WTC11 (cell line): Measurements from ENCODE around the gene PTPN21. TPM values are rescaled to one million over a fixed set of nuclear protein-coding genes. Genes with fewer than 3 reads are reported as not detected.

Experiments
- ATAC-seq: fragments of 200-7000 bp; cut with Tn5 transposase; 2 replicates; pipeline ENCODE4 v1.10.0; 2021; ENCODE audit warnings: mild to moderate bottlenecking, moderate library complexity
- CTCF ChIA-PET: fragments of 300-600 bp; sonication (Branson Sonifier 250); formaldehyde crosslinking; loops from one replicate; lab custom pipeline; 2021; ENCODE audit warnings: antibody characterized with exemption; lab: Charles Lee
- POLR2A ChIA-PET: fragments of 350-600 bp; sonication (Branson Sonifier 250); formaldehyde crosslinking; loops from one replicate; lab custom pipeline; 2021; ENCODE audit warnings: antibody characterized with exemption; lab: Charles Lee
- DNase-seq: peaks from one replicate; pipeline ENCODE4 v3.0.0; 2021; ENCODE audit warnings: low spot score
- H3K27ac Mint-ChIP-seq: 2 replicates; pipeline ENCODE4 v1.8.0; 2021; ENCODE audit warnings: mixed read lengths
- H3K27me3 Mint-ChIP-seq: 2 replicates; pipeline ENCODE4 v1.8.0; 2021; ENCODE audit warnings: low read depth, mild to moderate bottlenecking, moderate library complexity, mixed read lengths
- H3K36me3 Mint-ChIP-seq: 2 replicates; pipeline ENCODE4 v1.8.0; 2021; ENCODE audit warnings: mixed read lengths
- H3K4me1 Mint-ChIP-seq: 2 replicates; pipeline ENCODE4 v1.8.0; 2022; ENCODE audit warnings: mixed read lengths
- H3K4me3 Mint-ChIP-seq: 2 replicates; pipeline ENCODE4 v1.8.0; 2021; ENCODE audit warnings: mild to moderate bottlenecking, moderate library complexity, mixed read lengths
- H3K9me3 Mint-ChIP-seq: 2 replicates; pipeline ENCODE4 v1.8.0; 2021; ENCODE audit warnings: mixed read lengths
- ATF1 ChIP-seq: sonication (generic); formaldehyde crosslinking; IDR thresholded peaks from 2 replicates; pipeline ENCODE4 v1.8.1; 2023; ENCODE audit warnings: mild to moderate bottlenecking, moderate library complexity, missing genetic modification reagents
- CBFB ChIP-seq: sonication (generic); formaldehyde crosslinking; IDR thresholded peaks from 2 replicates; pipeline ENCODE4 v1.8.1; 2022; ENCODE audit warnings: mild to moderate bottlenecking, low read depth, missing genetic modification reagents
- ESRRA ChIP-seq: sonication (generic); formaldehyde crosslinking; IDR thresholded peaks from 2 replicates; pipeline ENCODE4 v1.8.1; 2022; ENCODE audit warnings: mild to moderate bottlenecking, missing genetic modification reagents, borderline replicate concordance
- ETV6 ChIP-seq: sonication (generic); formaldehyde crosslinking; IDR thresholded peaks from 2 replicates; pipeline ENCODE4 v1.8.1; 2022; ENCODE audit warnings: mild to moderate bottlenecking, missing genetic modification reagents
- GABPB1 ChIP-seq: sonication (generic); formaldehyde crosslinking; IDR thresholded peaks from 2 replicates; pipeline ENCODE4 v1.8.1; 2023; ENCODE audit warnings: mild to moderate bottlenecking, missing genetic modification reagents
- GTF2I ChIP-seq: fragments of 250-450 bp; sonication (Bioruptor Pico); conservative IDR thresholded peaks from 2 replicates; pipeline ENCODE4 v1.4.0; 2021; ENCODE audit warnings: mild to moderate bottlenecking
- JAZF1 ChIP-seq: fragments of 250-450 bp; sonication (Bioruptor Pico); IDR thresholded peaks from 2 replicates; pipeline ENCODE4 v1.9.0; 2021; ENCODE audit warnings: moderate library complexity, mild to moderate bottlenecking, inconsistent platforms
- NFATC4 ChIP-seq: fragments of 250-450 bp; sonication (Bioruptor Pico); IDR thresholded peaks from 2 replicates; pipeline ENCODE4 v1.9.0; 2021; ENCODE audit warnings: mild to moderate bottlenecking
- SMAD3 ChIP-seq: sonication (generic); formaldehyde crosslinking; IDR thresholded peaks from 2 replicates; pipeline ENCODE4 v1.8.0; 2022; ENCODE audit warnings: missing genetic modification reagents, mild to moderate bottlenecking, borderline replicate concordance
- TEAD4 ChIP-seq: sonication (generic); formaldehyde crosslinking; IDR thresholded peaks from 2 replicates; pipeline ENCODE4 v1.8.0; 2022; ENCODE audit warnings: mild to moderate bottlenecking, missing genetic modification reagents
- ZNF121 ChIP-seq: sonication (generic); formaldehyde crosslinking; IDR thresholded peaks from 2 replicates; pipeline ENCODE4 v1.8.0; 2023; ENCODE audit warnings: missing genetic modification reagents
- ZNF219 ChIP-seq: sonication (generic); formaldehyde crosslinking; IDR thresholded peaks from 2 replicates; pipeline ENCODE4 v1.8.0; 2023; ENCODE audit warnings: missing genetic modification reagents, mild to moderate bottlenecking, borderline replicate concordance
- ZNF232 ChIP-seq: sonication (generic); formaldehyde crosslinking; IDR thresholded peaks from 2 replicates; pipeline ENCODE4 v1.8.0; 2022; ENCODE audit warnings: mild to moderate bottlenecking, missing genetic modification reagents
- ZNF317 ChIP-seq: sonication (generic); formaldehyde crosslinking; IDR thresholded peaks from 2 replicates; pipeline ENCODE4 v1.8.1; 2023; ENCODE audit warnings: low read depth, mild to moderate bottlenecking, moderate library complexity, missing genetic modification reagents, borderline replicate concordance
- total RNA-seq: library from RNA; stranded (reverse); gene quantifications from 3 replicates; pipeline ENCODE4 v1.2.3, GENCODE V29; 2021
- TF ChIP-seq, protein P1 (sequence below): sonication (generic); formaldehyde crosslinking; IDR thresholded peaks from 2 replicates; pipeline ENCODE4 v1.8.1; 2022; ENCODE audit warnings: missing genetic modification reagents, borderline replicate concordance
- TF ChIP-seq, protein P2 (sequence below): fragments of 250-450 bp; sonication (Bioruptor Pico); IDR thresholded peaks from 2 replicates; pipeline ENCODE4 v2.1.2; 2022; ENCODE audit warnings: mild to moderate bottlenecking, moderate library complexity
- TF ChIP-seq, protein P3 (sequence below): sonication (generic); formaldehyde crosslinking; IDR thresholded peaks from 2 replicates; pipeline ENCODE4 v1.8.1; 2023; ENCODE audit warnings: mild to moderate bottlenecking, missing genetic modification reagents
- TF ChIP-seq, protein P4 (sequence below): sonication (generic); formaldehyde crosslinking; IDR thresholded peaks from 2 replicates; pipeline ENCODE4 v1.8.0; 2023; ENCODE audit warnings: missing genetic modification reagents, mild to moderate bottlenecking, borderline replicate concordance
- TF ChIP-seq, protein P5 (sequence below): sonication (generic); formaldehyde crosslinking; IDR thresholded peaks from 2 replicates; pipeline ENCODE4 v1.8.0; 2023; ENCODE audit warnings: missing genetic modification reagents
- TF ChIP-seq, protein P6 (sequence below): sonication (generic); formaldehyde crosslinking; IDR thresholded peaks from 2 replicates; pipeline ENCODE4 v1.8.0; 2022; ENCODE audit warnings: mild to moderate bottlenecking, missing genetic modification reagents
- TF ChIP-seq, protein P7 (sequence below): sonication (generic); formaldehyde crosslinking; conservative IDR thresholded peaks from 2 replicates; pipeline ENCODE4 v1.8.1; 2023; ENCODE audit warnings: mild to moderate bottlenecking, low read depth, missing genetic modification reagents, moderate library complexity
- TF ChIP-seq, protein P8 (sequence below): sonication (generic); formaldehyde crosslinking; IDR thresholded peaks from 2 replicates; pipeline ENCODE4 v1.8.1; 2022; ENCODE audit warnings: mild to moderate bottlenecking, missing genetic modification reagents, moderate library complexity, borderline replicate concordance

PTPN21 gene
- total RNA-seq, 1 experiment from 2014 or later, result 7.5 TPM

DNA sequence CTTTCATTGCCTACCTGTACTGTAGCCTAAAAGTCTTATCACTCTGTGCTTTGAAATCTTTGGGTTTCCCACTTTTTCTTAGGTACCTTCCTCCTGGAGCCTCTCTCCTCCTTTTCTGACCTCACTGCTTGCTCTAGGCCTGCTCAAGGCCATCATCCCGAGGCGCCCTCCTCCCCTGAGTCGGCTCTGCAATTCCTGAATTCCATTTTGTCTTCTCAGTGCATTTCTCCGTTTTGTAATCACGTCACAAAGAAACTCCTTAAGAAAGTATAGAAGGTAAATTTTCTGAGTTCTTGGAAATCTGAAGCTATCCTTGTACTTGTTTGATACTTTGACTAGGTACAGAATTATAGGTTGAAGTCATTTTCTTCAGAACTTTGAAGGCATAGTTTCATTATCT, 33.3 kb upstream of the PTPN21 start (continued):
- TF ChIP-seq, protein P1, sequence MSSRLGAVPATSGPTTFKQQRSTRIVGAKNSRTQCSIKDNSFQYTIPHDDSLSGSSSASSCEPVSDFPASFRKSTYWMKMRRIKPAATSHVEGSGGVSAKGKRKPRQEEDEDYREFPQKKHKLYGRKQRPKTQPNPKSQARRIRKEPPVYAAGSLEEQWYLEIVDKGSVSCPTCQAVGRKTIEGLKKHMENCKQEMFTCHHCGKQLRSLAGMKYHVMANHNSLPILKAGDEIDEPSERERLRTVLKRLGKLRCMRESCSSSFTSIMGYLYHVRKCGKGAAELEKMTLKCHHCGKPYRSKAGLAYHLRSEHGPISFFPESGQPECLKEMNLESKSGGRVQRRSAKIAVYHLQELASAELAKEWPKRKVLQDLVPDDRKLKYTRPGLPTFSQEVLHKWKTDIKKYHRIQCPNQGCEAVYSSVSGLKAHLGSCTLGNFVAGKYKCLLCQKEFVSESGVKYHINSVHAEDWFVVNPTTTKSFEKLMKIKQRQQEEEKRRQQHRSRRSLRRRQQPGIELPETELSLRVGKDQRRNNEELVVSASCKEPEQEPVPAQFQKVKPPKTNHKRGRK (CRISPR knock-in tag), result no peak
- no peak for TF ChIP-seq GABPB1
- TF ChIP-seq ZNF121 (CRISPR knock-in tag), result no peak
- no peak for TF ChIP-seq ATF1
- TF ChIP-seq ZNF219 (CRISPR knock-in tag), result no peak
- no peak for TF ChIP-seq SMAD3
- TF ChIP-seq NFATC4 (CRISPR knock-in tag), result no peak
- no peak for TF ChIP-seq ZNF317 (CRISPR knock-in tag)
- TF ChIP-seq, protein P2, sequence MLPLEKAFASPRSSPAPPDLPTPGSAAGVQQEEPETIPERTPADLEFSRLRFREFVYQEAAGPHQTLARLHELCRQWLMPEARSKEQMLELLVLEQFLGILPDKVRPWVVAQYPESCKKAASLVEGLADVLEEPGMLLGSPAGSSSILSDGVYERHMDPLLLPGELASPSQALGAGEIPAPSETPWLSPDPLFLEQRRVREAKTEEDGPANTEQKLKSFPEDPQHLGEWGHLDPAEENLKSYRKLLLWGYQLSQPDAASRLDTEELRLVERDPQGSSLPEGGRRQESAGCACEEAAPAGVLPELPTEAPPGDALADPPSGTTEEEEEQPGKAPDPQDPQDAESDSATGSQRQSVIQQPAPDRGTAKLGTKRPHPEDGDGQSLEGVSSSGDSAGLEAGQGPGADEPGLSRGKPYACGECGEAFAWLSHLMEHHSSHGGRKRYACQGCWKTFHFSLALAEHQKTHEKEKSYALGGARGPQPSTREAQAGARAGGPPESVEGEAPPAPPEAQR (CRISPR knock-in tag), result no peak
- TF ChIP-seq, protein P3, sequence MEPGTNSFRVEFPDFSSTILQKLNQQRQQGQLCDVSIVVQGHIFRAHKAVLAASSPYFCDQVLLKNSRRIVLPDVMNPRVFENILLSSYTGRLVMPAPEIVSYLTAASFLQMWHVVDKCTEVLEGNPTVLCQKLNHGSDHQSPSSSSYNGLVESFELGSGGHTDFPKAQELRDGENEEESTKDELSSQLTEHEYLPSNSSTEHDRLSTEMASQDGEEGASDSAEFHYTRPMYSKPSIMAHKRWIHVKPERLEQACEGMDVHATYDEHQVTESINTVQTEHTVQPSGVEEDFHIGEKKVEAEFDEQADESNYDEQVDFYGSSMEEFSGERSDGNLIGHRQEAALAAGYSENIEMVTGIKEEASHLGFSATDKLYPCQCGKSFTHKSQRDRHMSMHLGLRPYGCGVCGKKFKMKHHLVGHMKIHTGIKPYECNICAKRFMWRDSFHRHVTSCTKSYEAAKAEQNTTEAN (CRISPR knock-in tag), result no peak
- no peak for TF ChIP-seq GTF2I (CRISPR knock-in tag)
- TF ChIP-seq, protein P4, sequence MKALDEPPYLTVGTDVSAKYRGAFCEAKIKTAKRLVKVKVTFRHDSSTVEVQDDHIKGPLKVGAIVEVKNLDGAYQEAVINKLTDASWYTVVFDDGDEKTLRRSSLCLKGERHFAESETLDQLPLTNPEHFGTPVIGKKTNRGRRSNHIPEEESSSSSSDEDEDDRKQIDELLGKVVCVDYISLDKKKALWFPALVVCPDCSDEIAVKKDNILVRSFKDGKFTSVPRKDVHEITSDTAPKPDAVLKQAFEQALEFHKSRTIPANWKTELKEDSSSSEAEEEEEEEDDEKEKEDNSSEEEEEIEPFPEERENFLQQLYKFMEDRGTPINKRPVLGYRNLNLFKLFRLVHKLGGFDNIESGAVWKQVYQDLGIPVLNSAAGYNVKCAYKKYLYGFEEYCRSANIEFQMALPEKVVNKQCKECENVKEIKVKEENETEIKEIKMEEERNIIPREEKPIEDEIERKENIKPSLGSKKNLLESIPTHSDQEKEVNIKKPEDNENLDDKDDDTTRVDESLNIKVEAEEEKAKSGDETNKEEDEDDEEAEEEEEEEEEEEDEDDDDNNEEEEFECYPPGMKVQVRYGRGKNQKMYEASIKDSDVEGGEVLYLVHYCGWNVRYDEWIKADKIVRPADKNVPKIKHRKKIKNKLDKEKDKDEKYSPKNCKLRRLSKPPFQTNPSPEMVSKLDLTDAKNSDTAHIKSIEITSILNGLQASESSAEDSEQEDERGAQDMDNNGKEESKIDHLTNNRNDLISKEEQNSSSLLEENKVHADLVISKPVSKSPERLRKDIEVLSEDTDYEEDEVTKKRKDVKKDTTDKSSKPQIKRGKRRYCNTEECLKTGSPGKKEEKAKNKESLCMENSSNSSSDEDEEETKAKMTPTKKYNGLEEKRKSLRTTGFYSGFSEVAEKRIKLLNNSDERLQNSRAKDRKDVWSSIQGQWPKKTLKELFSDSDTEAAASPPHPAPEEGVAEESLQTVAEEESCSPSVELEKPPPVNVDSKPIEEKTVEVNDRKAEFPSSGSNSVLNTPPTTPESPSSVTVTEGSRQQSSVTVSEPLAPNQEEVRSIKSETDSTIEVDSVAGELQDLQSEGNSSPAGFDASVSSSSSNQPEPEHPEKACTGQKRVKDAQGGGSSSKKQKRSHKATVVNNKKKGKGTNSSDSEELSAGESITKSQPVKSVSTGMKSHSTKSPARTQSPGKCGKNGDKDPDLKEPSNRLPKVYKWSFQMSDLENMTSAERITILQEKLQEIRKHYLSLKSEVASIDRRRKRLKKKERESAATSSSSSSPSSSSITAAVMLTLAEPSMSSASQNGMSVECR (CRISPR knock-in tag), result no peak

DNA sequence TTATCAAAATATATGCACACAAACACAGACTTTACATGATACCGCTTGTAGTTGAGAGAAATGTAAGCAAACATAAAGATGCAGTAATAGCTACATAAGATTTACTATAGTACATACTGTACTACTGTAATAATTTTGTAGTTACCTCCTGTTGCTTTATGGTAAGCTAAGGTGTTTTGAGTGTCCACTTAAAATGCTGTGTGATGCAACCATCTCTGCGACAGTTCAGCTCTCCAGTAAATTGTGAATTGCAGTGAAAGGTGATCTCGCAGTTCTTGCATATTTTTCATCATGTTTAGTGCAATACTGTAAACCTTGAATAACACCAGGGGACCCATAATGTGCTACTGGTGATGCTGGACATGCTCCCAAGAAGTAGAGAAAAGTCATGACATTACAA, 29.6 kb upstream of the PTPN21 start:
- Mint-ChIP-seq H3K27me3 (no peaks in the 10 kb centered on the region), H3K27ac (no peak overlapping the region), H3K9me3 (no peaks in the 10 kb centered on the region), H3K36me3 (peaks cover 54% of the 10 kb centered on the region), H3K4me3 (no peak overlapping the region), H3K4me1 (no peaks in the 10 kb centered on the region)
- DNase-seq (no peak), ATAC-seq (no peak)
- POLR2A ChIA-PET, result no interaction called here
- CTCF ChIA-PET, result no interaction called here
- TF ChIP-seq, protein P5, sequence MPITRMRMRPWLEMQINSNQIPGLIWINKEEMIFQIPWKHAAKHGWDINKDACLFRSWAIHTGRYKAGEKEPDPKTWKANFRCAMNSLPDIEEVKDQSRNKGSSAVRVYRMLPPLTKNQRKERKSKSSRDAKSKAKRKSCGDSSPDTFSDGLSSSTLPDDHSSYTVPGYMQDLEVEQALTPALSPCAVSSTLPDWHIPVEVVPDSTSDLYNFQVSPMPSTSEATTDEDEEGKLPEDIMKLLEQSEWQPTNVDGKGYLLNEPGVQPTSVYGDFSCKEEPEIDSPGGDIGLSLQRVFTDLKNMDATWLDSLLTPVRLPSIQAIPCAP (CRISPR knock-in tag), result no peak
- TF ChIP-seq, protein P6, sequence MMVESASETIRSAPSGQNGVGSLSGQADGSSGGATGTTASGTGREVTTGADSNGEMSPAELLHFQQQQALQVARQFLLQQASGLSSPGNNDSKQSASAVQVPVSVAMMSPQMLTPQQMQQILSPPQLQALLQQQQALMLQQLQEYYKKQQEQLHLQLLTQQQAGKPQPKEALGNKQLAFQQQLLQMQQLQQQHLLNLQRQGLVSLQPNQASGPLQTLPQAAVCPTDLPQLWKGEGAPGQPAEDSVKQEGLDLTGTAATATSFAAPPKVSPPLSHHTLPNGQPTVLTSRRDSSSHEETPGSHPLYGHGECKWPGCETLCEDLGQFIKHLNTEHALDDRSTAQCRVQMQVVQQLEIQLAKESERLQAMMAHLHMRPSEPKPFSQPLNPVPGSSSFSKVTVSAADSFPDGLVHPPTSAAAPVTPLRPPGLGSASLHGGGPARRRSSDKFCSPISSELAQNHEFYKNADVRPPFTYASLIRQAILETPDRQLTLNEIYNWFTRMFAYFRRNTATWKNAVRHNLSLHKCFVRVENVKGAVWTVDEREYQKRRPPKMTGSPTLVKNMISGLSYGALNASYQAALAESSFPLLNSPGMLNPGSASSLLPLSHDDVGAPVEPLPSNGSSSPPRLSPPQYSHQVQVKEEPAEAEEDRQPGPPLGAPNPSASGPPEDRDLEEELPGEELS (CRISPR knock-in tag), result no peak
- TF ChIP-seq ESRRA (no peak), TEAD4 (CRISPR knock-in tag) (no peak), JAZF1 (CRISPR knock-in tag) (no peak), CBFB (CRISPR knock-in tag) (no peak), ZNF232 (CRISPR knock-in tag) (no peak), ETV6 (CRISPR knock-in tag) (no peak)
- TF ChIP-seq, protein P7, sequence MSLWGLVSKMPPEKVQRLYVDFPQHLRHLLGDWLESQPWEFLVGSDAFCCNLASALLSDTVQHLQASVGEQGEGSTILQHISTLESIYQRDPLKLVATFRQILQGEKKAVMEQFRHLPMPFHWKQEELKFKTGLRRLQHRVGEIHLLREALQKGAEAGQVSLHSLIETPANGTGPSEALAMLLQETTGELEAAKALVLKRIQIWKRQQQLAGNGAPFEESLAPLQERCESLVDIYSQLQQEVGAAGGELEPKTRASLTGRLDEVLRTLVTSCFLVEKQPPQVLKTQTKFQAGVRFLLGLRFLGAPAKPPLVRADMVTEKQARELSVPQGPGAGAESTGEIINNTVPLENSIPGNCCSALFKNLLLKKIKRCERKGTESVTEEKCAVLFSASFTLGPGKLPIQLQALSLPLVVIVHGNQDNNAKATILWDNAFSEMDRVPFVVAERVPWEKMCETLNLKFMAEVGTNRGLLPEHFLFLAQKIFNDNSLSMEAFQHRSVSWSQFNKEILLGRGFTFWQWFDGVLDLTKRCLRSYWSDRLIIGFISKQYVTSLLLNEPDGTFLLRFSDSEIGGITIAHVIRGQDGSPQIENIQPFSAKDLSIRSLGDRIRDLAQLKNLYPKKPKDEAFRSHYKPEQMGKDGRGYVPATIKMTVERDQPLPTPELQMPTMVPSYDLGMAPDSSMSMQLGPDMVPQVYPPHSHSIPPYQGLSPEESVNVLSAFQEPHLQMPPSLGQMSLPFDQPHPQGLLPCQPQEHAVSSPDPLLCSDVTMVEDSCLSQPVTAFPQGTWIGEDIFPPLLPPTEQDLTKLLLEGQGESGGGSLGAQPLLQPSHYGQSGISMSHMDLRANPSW (CRISPR knock-in tag), result no peak
- TF ChIP-seq, protein P8, sequence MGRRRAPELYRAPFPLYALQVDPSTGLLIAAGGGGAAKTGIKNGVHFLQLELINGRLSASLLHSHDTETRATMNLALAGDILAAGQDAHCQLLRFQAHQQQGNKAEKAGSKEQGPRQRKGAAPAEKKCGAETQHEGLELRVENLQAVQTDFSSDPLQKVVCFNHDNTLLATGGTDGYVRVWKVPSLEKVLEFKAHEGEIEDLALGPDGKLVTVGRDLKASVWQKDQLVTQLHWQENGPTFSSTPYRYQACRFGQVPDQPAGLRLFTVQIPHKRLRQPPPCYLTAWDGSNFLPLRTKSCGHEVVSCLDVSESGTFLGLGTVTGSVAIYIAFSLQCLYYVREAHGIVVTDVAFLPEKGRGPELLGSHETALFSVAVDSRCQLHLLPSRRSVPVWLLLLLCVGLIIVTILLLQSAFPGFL (CRISPR knock-in tag), result no peak
